Measurements from ENCODE around the gene ADTRP.

Gene ADTRP

DNA sequence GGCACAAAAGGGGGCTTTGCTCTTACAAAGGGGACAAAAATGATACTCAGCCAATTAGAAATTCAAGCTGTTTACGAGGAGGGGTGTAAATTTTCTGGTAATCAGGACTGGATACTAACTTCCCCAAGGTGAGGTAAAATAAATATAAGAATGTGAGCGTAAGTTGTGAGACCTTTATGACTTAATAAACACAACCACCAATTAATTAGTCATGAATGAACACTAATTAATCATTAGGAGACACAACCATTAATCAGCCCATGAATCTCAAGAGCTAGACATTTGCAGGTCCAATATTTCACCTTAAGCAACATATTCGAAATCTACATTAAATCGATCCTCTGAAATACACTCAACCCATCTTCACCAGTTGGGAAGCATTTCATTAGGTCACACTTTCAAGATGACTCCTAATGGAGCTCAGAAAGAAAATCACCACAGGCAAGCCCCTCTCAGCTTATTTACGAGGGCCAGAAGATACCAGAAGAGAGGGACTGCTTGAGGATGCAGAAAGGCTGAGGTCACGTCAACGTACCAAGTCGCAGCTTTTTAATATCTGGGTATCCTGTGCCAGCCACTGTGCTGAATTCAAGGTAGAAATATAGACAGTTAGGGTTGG lies 2.7 kb downstream of the ADTRP start:
- no peak overlapping the region for H3K4me3 ChIP-seq (ENCODE audit: low read depth, low read length)
- H3K27me3 ChIP-seq (ENCODE audit: control insufficient read depth, insufficient read depth, low read length): no peaks in the 10 kb centered on the region
- no peak overlapping the region for H3K4me2 ChIP-seq (ENCODE audit: low read length)
- H3K79me2 ChIP-seq: no peaks in the 10 kb centered on the region
- H3K4me1 ChIP-seq: peaks cover 11% of the 10 kb centered on the region
- no peak overlapping the region for H3K27ac ChIP-seq
- H2AFZ ChIP-seq: no peak overlapping the region
- H3K36me3 ChIP-seq (ENCODE audit: control insufficient read depth, insufficient read depth, low read length): no peaks in the 10 kb centered on the region
- H3K9ac ChIP-seq: no peak overlapping the region
- TF ChIP-seq, protein P1, sequence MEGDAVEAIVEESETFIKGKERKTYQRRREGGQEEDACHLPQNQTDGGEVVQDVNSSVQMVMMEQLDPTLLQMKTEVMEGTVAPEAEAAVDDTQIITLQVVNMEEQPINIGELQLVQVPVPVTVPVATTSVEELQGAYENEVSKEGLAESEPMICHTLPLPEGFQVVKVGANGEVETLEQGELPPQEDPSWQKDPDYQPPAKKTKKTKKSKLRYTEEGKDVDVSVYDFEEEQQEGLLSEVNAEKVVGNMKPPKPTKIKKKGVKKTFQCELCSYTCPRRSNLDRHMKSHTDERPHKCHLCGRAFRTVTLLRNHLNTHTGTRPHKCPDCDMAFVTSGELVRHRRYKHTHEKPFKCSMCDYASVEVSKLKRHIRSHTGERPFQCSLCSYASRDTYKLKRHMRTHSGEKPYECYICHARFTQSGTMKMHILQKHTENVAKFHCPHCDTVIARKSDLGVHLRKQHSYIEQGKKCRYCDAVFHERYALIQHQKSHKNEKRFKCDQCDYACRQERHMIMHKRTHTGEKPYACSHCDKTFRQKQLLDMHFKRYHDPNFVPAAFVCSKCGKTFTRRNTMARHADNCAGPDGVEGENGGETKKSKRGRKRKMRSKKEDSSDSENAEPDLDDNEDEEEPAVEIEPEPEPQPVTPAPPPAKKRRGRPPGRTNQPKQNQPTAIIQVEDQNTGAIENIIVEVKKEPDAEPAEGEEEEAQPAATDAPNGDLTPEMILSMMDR (IDR thresholded peaks at IDR 0.05): no peak
- H3K9me3 ChIP-seq (ENCODE audit: control insufficient read depth, low read length): no peaks in the 10 kb centered on the region

DNA sequence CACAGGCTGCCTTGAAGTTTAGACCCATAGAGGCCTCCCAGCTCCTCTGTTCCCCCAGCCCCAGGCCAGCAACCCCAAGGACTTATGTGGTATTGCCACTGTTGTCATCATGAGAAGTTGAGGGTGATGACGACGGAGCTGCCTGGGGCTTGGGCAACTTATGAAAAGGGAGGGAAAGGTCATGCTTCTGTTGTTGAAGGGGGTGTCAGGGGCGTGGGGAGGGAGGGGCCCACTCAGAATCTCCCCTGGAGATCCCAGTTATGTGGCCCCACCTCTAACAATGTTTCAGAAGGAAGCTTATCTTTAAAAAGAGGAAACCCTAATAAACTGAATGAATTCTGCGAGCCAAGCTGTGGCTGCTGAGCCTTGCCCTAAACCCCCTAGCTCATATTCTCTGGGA lies 4.2 kb downstream of the ADTRP start:
- peaks cover 11% of the 10 kb centered on the region for H3K4me1 ChIP-seq

DNA sequence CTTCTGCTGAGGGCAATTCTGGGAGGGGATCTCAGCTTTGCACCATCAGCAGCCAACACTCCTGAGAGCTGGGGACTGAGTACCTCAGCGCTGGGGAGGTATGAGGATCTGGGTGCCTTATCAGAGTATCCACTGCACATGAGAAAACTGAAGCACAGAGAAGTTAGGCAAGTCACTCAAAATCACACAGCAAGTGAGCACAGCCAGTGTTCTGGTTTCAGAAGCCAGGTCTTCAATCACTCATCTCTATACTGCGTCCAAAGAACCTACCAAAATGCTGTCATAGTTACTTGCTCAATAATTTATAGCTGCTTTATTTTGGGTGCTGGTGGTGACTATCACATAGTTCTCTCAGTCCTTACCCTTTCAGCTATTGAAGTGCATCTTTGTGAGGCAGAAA lies 5.0 kb downstream of the ADTRP start:
- no peak overlapping the region for H3K4me2 ChIP-seq (ENCODE audit: low read length)
- H3K9ac ChIP-seq: no peak overlapping the region
- no peaks in the 10 kb centered on the region for H3K36me3 ChIP-seq (ENCODE audit: control insufficient read depth, insufficient read depth, low read length)
- H2AFZ ChIP-seq: no peak overlapping the region
- peaks cover 5% of the 10 kb centered on the region for H3K4me1 ChIP-seq
- H3K4me3 ChIP-seq (ENCODE audit: low read depth, low read length): no peak overlapping the region
- H3K27me3 ChIP-seq (ENCODE audit: control insufficient read depth, insufficient read depth, low read length): no peaks in the 10 kb centered on the region
- H3K9me3 ChIP-seq (ENCODE audit: control insufficient read depth, low read length): no peaks in the 10 kb centered on the region
- TF ChIP-seq, protein P1 (IDR thresholded peaks at IDR 0.05): no peak
- H3K27ac ChIP-seq: no peak overlapping the region
- H3K79me2 ChIP-seq: no peaks in the 10 kb centered on the region

More for the DNA sequence above, 4.2 kb downstream of the ADTRP start:
- TF ChIP-seq, protein P1 (IDR thresholded peaks at IDR 0.05): no peak
- Histone ChIP-seq H3K36me3 (ENCODE audit: control insufficient read depth, insufficient read depth, low read length) (no peaks in the 10 kb centered on the region), H3K9ac (no peak overlapping the region), H3K9me3 (ENCODE audit: control insufficient read depth, low read length) (no peaks in the 10 kb centered on the region), H3K79me2 (no peaks in the 10 kb centered on the region), H3K27me3 (ENCODE audit: control insufficient read depth, insufficient read depth, low read length) (no peaks in the 10 kb centered on the region), H3K4me3 (ENCODE audit: low read depth, low read length) (no peak overlapping the region), H2AFZ (no peak overlapping the region), H3K27ac (no peak overlapping the region), H3K4me2 (ENCODE audit: low read length) (no peak overlapping the region)

DNA sequence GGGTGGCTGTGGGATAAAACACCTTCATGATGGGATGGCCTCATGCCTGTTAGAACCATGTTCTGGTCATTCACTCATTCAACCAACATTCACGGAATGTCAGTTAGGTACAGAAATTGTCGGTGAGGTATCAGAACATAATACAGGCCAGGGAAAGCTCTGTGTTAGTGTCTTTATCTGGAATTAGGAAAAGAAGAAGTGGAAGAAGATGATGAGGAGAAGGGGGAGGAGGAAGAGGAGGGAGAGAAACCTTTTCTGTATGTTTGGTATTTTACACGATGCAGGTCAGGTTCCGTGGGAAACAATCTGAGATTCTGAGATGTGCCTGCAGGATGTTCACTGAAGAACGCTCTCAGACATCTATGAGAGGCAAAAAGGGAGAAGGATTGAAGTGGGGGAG lies 5.6 kb downstream of the ADTRP start:
- TF ChIP-seq, protein P1 (IDR thresholded peaks at IDR 0.05): no peak

More for the DNA sequence above, 5.6 kb downstream of the ADTRP start:
- no peaks in the 10 kb centered on the region for H3K36me3 ChIP-seq (ENCODE audit: control insufficient read depth, insufficient read depth, low read length)
- H3K9me3 ChIP-seq (ENCODE audit: control insufficient read depth, low read length): no peaks in the 10 kb centered on the region
- H3K4me1 ChIP-seq: no peaks in the 10 kb centered on the region
- H3K4me2 ChIP-seq (ENCODE audit: low read length): no peak overlapping the region
- H3K27me3 ChIP-seq (ENCODE audit: control insufficient read depth, insufficient read depth, low read length): no peaks in the 10 kb centered on the region
- no peak overlapping the region for H3K4me3 ChIP-seq (ENCODE audit: low read depth, low read length)
- H3K9ac ChIP-seq: no peak overlapping the region
- no peaks in the 10 kb centered on the region for H3K79me2 ChIP-seq
- no peak overlapping the region for H3K27ac ChIP-seq
- H2AFZ ChIP-seq: no peak overlapping the region
